Fibroblast of villous mesenchyme (primary cell): ENCODE data around the gene OPALIN. TPM values are rescaled to one million over a fixed set of nuclear protein-coding genes. Genes with fewer than 3 reads are reported as not detected.
A peak's percentile ranks its signal among the peaks of the same experiment; 100 is the strongest.

Experiments
- DNase-seq: peaks from one replicate; pipeline ENCODE4 v3.0.0-alpha.2; 2010; ENCODE audit warnings: low read depth
- H3K4me3 ChIP-seq: 2 replicates; pipeline ENCODE4 v1.5.1; 2011; ENCODE audit warnings: low read depth, mild to moderate bottlenecking, low read length
- total RNA-seq: library from RNA; depleted of rRNA; stranded (reverse); fragments of >200 nt; gene quantifications from 2 replicates; pipeline ENCODE4 v1.2.3, GENCODE V29; 2012
- TF ChIP-seq, protein P1 (sequence below): IDR thresholded peaks from 2 replicates; pipeline ENCODE4 v1.5.1; 2012; ENCODE audit warnings: low read depth, mild to moderate bottlenecking, low read length; ENCODE audit not compliant: insufficient read depth

Gene OPALIN
- total RNA-seq, 1 donor: not detected

DNA sequence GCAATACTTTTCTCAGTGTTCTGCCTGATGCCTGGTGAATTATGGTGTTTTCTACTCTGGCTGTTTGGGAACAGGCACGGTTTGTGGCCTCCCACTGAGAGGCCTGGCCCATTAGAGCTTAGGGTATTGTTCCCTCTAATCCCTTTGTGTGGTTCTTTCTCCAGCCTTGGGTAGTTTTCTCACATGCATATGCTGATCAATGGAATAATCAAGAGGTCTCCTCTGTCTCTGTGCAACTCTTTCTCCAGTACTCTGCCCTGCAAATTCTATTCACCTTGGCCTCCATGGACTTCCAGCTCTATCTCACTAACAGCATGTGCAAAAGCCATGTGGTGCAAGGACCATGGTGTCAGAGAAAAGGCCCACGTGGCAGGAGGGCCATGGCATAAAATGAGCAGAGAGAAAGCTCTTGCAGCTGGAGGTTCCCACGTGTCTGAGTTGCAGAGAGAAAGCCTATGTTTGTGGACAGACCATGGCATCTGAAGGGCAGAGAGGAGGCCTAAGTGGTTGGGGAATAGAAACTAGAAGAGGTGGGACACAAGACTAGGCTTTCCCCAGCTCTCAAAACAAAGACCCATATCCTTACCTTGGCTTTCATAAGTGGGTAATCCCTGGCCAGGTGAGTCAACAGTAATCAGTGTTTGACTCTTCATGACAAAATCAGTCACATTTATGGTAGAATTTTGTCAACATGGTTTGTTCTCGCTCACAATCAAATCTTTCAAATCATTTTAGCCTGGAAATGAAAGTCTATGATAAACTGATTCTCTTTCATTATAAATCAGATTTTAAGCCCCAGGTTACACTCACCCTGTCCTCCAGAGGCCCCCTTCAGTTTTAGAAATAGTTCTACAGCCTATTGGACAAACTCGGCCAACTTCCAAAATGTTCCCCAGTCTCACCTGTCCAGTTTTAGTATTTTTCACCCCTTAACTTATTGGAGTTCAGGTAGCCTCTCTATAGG is 17.3 kb downstream of the OPALIN start:
- TF ChIP-seq, protein P1, sequence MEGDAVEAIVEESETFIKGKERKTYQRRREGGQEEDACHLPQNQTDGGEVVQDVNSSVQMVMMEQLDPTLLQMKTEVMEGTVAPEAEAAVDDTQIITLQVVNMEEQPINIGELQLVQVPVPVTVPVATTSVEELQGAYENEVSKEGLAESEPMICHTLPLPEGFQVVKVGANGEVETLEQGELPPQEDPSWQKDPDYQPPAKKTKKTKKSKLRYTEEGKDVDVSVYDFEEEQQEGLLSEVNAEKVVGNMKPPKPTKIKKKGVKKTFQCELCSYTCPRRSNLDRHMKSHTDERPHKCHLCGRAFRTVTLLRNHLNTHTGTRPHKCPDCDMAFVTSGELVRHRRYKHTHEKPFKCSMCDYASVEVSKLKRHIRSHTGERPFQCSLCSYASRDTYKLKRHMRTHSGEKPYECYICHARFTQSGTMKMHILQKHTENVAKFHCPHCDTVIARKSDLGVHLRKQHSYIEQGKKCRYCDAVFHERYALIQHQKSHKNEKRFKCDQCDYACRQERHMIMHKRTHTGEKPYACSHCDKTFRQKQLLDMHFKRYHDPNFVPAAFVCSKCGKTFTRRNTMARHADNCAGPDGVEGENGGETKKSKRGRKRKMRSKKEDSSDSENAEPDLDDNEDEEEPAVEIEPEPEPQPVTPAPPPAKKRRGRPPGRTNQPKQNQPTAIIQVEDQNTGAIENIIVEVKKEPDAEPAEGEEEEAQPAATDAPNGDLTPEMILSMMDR: no peak
- H3K4me3 ChIP-seq: no peak overlapping the region
- no peak for DNase-seq

DNA sequence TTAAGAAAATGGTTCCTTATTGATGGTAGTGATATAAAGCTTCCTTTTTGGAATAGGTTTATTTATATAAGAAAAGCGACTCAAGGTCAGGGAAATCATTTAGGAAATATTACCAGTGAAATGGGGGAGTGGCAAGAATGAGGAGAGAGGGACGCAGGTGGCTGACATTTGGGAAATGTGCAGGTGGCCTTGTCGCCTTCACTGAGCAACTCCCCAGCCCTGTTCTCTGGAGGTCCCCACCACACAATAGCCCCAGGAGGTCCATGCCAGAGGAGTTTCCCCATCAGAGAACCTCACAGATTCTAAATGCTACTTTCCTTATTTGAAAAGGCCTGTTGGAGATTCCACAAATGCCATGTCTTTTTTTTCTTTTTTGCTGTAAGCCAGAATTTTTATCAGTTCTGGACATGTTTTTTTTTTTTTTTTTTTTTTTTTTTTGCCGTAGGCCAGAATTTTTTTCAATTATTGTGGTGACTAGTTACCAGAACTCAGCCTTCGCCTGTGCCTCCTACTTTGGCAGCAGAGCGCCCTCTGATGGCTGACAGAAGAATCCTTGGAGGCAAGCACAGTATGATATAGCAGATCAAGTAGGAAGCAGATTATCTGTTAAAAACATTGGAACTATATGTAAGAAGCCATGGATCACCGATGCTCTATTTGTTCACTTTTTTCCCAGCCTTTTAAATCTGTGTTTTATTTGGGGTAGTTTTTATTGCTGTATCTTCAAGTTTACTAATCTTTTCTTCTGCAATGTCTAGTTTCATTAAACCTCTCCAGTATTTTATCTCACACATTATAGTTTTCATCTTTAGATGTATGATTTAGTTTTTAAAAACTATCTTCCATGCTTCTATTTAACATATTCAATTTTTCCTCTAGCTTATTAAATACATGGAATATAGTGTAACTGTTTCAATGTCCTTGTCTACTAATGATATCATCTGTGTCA is 18.6 kb downstream of the OPALIN start:
- DNase-seq: peak; percentile 74
- TF ChIP-seq, protein P1: peak; percentile 93
- H3K4me3 ChIP-seq: no peak overlapping the region

DNA sequence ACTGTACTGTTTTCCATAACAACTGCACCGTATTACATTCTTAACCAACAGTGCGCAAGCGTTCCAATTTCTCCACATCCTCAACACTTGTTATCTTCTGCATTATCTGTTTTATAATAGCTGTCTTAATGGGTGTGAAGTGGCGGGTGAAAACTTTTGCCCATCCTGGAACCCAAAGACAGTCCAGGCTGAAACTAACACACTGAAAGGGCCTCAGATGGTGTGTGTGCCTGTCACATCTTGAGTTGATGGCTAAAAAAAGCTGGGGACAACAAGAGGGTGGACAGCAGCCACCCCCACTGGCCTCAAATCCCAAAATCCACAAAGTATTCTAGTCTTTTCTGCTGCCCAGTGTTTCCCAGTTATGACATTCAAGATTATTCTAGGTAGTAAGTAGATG is 19.4 kb downstream of the OPALIN start:
- H3K4me3 ChIP-seq: no peak overlapping the region
- no peak for DNase-seq
- TF ChIP-seq, protein P1: no peak

DNA sequence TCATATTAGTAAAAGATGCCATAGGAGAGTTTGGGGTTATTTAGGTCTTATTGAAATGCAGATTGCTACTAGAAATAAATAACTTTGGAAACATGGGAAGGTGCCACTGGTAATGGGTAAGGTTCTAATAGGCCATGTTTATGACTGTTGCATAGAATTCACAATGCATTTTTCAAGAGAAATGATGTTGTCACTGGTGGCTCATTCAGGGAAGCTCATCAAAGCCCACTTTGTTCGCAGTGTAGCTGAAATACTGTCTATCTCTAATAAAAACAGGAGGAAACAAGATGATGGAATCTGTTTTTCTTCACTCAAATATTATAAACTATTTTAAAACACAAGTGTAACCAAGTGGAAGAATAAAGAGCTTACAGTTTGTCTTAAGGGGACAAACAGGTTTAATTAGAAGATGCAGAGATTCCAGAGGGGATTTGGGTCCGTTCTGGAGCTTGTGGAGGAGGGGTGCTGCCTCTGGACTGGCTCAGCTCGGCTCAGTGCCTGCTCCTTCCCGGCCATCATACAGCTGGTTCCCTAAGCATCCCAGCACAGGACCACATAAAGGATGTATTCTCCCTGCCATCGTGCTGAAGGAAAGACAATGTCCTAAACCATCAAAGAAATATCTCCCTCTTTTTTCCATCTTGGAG is 20.4 kb downstream of the OPALIN start:
- no peak overlapping the region for H3K4me3 ChIP-seq
- TF ChIP-seq, protein P1: no peak
- no peak for DNase-seq

- TF ChIP-seq, protein P1: no peak
- DNase-seq: no peak
- H3K4me3 ChIP-seq: no peak overlapping the region
These were observed 21.7 kb downstream of the OPALIN start for GRCh38 chr10:96337106-96337505.
